ENCODE results near the gene BCL6.
A peak's percentile ranks its signal among the peaks of the same experiment; 100 is the strongest.
"Not testable (repeated sequence)": the region's sequence is repeated elsewhere in the genome, so short reads cannot be mapped to it uniquely, and the experiment has no call there.

The BCL6 gene

GRCh38 chr3:187714404-187714979 is 30.8 kb downstream of the BCL6 start:
- DNase-seq (ENCODE audit: low spot score): peak; percentile 75

- no peak for DNase-seq (ENCODE audit: low spot score)
These were observed 31.8 kb downstream of the BCL6 start for GRCh38 chr3:187713504-187713903.

- DNase-seq (ENCODE audit: low spot score): no peak
These were observed 36.1 kb downstream of the BCL6 start for GRCh38 chr3:187709155-187709554.

GRCh38 chr3:187708696-187709095 is 36.6 kb downstream of the BCL6 start:
- no peak for DNase-seq (ENCODE audit: low spot score)

GRCh38 chr3:187706971-187707370 is 38.3 kb downstream of the BCL6 start:
- no peak for DNase-seq (ENCODE audit: low spot score)

- no peak for DNase-seq (ENCODE audit: low spot score)
These were observed 40.1 kb downstream of the BCL6 start for GRCh38 chr3:187705164-187705563.

GRCh38 chr3:187702507-187703033 is 42.7 kb downstream of the BCL6 start, which contains the start of gene RTP2:
Gene RTP2, minus strand, starts transcription at chr3:187702557. Its CDS starts 429 bp downstream, at chr3:187702128.
- DNase-seq (ENCODE audit: low spot score): no peak

GRCh38 chr3:187700249-187700648 is 45.0 kb downstream of the BCL6 start:
- DNase-seq (ENCODE audit: low spot score): no peak

- no peak for DNase-seq (ENCODE audit: low spot score)
These were observed 46.5 kb downstream of the BCL6 start for GRCh38 chr3:187698499-187699399.

- DNase-seq (ENCODE audit: low spot score): no peak
These were observed 49.2 kb downstream of the BCL6 start for GRCh38 chr3:187696021-187696420.

GRCh38 chr3:187695449-187695848 is 49.8 kb downstream of the BCL6 start:
- no peak for DNase-seq (ENCODE audit: low spot score)

- no peak for DNase-seq (ENCODE audit: low spot score)
These were observed 50.5 kb downstream of the BCL6 start for GRCh38 chr3:187694801-187695200.

- no peak for DNase-seq (ENCODE audit: low spot score)
These were observed 51.8 kb downstream of the BCL6 start for GRCh38 chr3:187693431-187693830.

- no peak for DNase-seq (ENCODE audit: low spot score)
These were observed 55.3 kb downstream of the BCL6 start for GRCh38 chr3:187689984-187690383.

- no peak for DNase-seq (ENCODE audit: low spot score)
These were observed 58.5 kb downstream of the BCL6 start for GRCh38 chr3:187686621-187687273.

- DNase-seq (ENCODE audit: low spot score): no peak
These were observed 59.3 kb downstream of the BCL6 start for GRCh38 chr3:187685948-187686347.

- DNase-seq (ENCODE audit: low spot score): no peak
These were observed 60.4 kb downstream of the BCL6 start for GRCh38 chr3:187684880-187685279.

- DNase-seq (ENCODE audit: low spot score): no peak
These were observed 60.8 kb downstream of the BCL6 start for GRCh38 chr3:187684444-187684843.

GRCh38 chr3:187681756-187682155 is 63.5 kb downstream of the BCL6 start:
- not testable (repeated sequence) for DNase-seq (ENCODE audit: low spot score)

GRCh38 chr3:187679638-187680396 is 65.5 kb downstream of the BCL6 start:
- DNase-seq (ENCODE audit: low spot score): peak; percentile 78

- peak; percentile 52 for DNase-seq (ENCODE audit: low spot score)
These were observed 66.5 kb downstream of the BCL6 start for GRCh38 chr3:187678726-187679268.
